Astrocyte (in vitro differentiated cells and primary cell): ENCODE measurements around the gene HAT1.

Experiments
- CTCF ChIP-seq: IDR thresholded peaks from 2 replicates; pipeline ENCODE4 v1.5.1; 2011; ENCODE audit warnings: low read depth, mild to moderate bottlenecking, inconsistent platforms, low read length, moderate library complexity; ENCODE audit not compliant: insufficient read depth
- EZH2 ChIP-seq: IDR thresholded peaks from 2 replicates; pipeline ENCODE4 v1.6.1; 2012; ENCODE audit warnings: mild to moderate bottlenecking, low read length, inconsistent platforms; ENCODE audit not compliant: insufficient read depth

DNA sequence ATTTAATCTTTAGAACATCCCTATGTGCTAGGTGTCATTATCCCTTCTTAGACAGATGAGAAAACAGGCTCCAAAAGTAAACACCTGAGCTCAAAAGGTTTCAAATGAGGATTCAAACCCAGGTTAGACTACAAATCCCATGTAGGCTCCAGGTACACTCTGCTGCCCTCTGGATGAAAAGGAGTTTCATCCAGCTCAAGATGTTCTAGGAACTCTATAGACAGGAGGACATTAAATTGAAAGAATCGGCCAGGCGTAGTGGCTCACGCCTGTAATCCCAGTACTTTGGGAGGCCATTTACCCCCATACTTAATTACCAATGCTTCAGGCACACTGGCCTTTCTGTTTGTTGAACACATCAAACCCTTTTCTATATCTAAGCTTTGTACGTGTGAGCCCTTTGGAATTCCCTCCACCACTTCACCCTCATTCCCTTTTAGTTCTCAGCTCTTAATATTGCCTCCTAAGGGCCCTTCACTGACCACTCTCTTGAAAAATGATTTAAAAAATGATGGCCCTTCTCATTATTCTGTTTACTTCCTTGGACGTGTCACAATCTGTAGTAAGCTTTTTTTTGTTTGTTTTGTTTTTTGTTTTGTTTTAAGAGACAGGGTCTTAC, 38.9 kb upstream of the HAT1 start:
- TF ChIP-seq CTCF (no peak), EZH2 (no peak)
